Raji (cell line): ENCODE data around the gene SAMD3.

Experiments
- POLR2A ChIP-seq: IDR thresholded peaks from 2 replicates; pipeline ENCODE4 v1.6.1; 2011; ENCODE audit warnings: low read depth, low read length, control low read depth; ENCODE audit not compliant: insufficient read depth

SAMD3 gene

DNA sequence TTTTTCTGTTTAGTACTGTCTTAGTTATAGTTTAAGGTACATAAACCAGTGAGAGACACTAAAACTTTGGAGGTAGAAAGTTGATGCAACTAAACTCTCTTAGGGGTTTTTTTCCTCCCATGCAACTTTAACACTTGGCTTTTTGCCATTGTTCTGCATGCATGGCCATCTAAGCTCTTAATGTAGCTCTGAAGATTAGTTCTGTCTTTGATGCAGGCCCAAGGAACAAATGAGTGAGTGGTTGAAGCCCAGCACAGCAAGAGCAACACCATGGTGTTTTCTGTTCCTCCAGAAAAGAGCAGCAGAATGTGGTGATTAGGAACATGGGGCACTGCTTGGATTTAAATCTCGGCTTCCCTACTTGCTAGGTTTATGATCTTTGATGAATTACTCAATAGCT lies 115.0 kb downstream of the SAMD3 start:
- no peak for TF ChIP-seq POLR2A

DNA sequence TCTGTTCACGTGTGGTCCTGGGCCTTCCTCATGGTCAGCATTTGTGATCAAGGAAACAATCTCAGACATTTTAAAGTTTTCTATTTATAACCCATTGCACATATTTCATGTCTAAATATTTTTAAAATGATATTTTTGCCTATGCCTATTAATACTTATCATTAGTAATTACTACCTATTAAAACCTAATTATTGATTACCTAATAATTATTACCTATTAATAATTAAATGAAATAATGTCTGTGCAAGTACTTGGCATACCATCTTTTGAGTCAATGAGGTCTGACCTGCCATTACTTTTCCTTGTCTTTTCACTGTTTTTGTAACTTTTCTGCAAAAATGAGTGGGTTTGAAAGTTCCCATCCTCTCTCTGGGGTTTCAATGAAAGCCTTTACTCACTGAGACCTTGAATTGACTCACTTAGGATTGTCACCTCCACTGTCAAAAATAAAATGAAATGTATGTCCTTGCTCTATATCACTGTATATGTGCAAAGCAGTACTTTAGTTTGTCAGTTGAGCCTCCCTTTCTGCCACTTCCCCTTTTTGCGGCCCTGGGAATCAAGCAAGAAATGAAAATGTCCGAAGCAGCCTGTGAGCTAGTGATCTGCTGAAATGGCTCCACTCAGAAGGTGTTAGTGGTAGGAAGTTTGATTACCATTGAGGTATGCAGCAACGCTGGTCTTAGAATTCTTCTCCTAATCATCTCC lies 116.6 kb downstream of the SAMD3 start:
- TF ChIP-seq POLR2A = no peak

DNA sequence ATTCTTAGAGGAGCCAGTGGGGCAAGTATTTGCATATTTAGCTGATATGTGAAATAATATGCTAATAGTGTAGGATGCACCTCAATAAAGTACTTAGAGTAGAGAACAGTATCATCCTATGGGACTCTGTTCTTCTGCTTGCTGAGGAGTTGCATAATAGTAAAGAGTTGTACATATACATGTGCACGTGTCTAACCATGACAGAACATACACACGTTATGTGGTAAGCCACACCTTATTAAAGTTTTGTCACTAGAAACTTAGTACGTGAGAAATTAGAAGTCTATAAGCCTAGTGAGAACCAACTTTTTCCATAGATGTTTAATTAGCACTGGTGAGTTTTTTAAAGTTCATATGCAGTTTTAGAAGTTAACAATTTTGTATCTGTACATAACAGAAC lies 123.6 kb downstream of the SAMD3 start:
- TF ChIP-seq POLR2A = no peak

DNA sequence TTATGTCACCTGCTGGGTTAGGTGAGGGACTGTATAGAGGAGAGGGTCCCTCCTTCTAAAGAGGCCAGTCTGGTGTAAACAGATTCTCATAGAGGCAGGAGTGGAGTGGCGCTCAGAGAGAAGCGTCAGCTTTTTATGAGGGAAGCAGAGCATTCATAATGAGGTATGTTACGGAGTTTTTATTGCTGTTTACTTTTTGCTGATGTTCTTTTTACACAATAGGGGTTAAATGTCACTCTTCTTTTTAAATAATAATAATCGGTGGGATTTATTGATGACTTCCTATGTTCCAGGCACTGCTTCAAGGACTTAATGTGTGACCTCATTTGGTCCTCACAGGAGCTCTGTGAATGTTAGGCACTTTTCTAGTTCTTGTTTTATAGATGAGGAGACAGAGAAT lies 124.4 kb downstream of the SAMD3 start:
- no peak for TF ChIP-seq POLR2A
